Cardiac fibroblast (primary cell): ENCODE measurements around the gene TRAFD1.
"Not testable (repeated sequence)": the region's sequence is repeated elsewhere in the genome, so short reads cannot be mapped to it uniquely, and the experiment has no call there.

Source experiments
- DNase-seq, 2 donors: peaks; one replicate each; pipeline versions ENCODE4 v3.0.0 to v3.0.0-alpha.2; 2010; ENCODE audit warnings: low read depth in 2 of 2
- H3K4me3 ChIP-seq, 2 donors: replicated peaks in 1 of 2; 1 replicate in 1 of 2; 2 replicates in 1 of 2; pipeline ENCODE4 v1.5.1; 2011; ENCODE audit warnings: low read depth in 2 of 2, low read length in 2 of 2, mild to moderate bottlenecking in 2 of 2, moderate library complexity in 1 of 2
- TF ChIP-seq, protein P1 (sequence below): IDR thresholded peaks from one replicate; pipeline ENCODE4 v1.5.1; 2011; ENCODE audit warnings: low read depth, mild to moderate bottlenecking, low read length, inconsistent platforms

The TRAFD1 gene

DNA sequence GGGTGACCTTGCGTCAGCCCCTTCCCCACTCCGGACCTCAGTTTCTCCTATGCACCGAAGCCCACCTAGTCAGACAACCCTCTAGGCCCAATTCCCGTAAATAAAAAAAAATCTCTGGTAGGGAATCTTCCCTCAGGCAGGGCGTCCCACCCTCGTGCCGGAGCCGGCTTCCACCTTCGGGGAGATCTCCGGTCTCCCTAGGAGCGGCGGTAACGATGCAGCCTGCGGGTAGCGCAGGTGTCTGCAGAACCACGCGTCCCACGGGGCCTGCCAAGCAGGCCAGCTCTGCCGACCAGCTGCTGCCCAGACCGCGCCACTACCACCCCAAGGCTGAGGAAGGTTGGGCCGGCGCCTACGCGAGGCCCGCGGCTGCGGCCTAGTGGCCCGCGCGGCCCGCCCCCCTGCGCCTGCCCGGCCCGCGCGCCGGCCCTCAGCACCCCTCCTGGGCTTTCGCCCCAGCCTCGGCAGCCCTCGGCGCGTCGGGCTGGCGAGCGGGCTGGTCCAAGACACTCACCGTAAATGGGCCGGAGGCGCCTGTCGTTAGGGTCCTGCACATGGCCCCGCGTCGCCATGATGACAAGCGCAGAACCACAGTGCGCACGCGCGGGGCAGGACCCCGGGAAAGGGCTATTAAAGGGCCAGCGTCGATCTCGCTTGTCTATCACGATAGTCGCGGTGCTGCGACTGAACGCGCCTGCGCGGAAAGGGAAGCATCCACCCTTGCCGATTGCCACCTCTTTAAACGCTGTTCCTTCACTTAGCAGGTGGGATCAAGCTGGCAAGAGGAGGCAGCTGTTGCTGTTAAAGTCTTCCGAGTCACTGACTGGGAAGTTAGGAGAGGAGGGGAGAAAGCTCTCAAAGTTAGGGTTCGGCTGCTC lies 16.9 kb upstream of the TRAFD1 start, which contains the start of gene NAA25:
Gene NAA25 (minus strand): TSS at position 582 of the 878 bp plus-strand sequence. CDS start 10 bp downstream, at position 572.
- peak within 1 kb of the TSS; percentile 82 to 93 for H3K4me3 ChIP-seq
- TF ChIP-seq, protein P1, sequence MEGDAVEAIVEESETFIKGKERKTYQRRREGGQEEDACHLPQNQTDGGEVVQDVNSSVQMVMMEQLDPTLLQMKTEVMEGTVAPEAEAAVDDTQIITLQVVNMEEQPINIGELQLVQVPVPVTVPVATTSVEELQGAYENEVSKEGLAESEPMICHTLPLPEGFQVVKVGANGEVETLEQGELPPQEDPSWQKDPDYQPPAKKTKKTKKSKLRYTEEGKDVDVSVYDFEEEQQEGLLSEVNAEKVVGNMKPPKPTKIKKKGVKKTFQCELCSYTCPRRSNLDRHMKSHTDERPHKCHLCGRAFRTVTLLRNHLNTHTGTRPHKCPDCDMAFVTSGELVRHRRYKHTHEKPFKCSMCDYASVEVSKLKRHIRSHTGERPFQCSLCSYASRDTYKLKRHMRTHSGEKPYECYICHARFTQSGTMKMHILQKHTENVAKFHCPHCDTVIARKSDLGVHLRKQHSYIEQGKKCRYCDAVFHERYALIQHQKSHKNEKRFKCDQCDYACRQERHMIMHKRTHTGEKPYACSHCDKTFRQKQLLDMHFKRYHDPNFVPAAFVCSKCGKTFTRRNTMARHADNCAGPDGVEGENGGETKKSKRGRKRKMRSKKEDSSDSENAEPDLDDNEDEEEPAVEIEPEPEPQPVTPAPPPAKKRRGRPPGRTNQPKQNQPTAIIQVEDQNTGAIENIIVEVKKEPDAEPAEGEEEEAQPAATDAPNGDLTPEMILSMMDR: no peak
- DNase-seq: peak; percentile 88 to 90

DNA sequence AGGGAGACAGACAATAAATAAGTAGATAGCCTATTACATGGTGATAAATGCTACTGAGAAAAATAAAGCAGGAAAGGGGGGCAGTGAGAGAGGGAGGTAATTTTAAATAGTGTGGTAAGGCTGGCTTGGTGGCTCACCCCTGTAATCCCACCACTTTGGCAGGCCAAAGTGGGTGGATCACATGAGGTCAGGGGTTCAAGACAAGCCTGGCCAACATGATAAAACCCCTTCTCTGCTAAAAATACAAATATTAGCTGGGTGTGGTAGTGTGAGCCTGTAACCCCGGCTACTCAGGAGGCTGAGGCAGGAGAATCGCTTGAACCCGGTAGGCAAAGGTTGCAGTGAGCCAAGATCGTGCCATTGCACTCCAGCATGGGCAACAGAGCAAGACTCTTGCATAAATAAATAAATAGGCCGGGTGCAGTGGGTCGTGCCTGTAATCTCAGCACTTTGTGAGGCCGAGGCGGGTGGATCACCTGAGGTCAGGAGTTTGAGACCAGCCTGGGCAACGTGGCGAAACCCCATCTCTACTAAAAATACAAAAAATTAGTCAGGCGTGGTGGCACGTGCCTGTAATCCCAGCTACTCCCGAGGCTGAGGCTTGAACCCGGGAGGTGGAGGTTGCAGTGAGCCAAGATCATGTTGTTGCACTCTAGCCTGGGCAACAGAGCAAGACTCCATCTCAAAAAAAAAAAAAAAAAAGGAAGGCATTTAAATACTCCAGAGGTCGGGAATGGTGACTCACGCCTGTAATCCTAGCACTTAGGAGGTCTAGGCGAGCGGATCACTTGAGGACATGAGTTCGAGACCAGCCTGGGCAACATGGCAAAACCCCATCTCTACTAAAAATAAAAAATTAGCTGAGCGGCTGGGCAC lies 14.3 kb upstream of the TRAFD1 start:
- not testable (repeated sequence) for DNase-seq, H3K4me3 ChIP-seq

DNA sequence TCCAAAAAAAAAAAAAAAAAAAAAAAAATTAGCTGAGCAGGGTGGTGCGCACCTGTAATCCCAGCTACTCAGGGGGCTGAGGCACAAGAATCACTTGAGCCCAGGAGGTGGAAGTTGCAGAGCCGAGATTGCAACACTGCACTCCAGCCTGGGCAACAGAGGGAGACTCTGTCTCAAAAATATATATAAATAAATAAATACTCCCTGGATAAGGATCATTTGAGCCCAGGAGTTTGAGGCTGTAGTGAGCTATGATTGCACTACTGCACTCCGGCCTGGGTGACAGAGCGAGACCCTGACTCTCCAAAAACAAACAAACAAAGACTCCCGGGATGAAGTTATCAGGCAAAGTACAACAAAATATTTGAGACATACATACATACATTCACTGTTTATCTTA lies 13.4 kb upstream of the TRAFD1 start:
- no peak overlapping the region for H3K4me3 ChIP-seq
- TF ChIP-seq, protein P1: no peak
- no peak for DNase-seq

DNA sequence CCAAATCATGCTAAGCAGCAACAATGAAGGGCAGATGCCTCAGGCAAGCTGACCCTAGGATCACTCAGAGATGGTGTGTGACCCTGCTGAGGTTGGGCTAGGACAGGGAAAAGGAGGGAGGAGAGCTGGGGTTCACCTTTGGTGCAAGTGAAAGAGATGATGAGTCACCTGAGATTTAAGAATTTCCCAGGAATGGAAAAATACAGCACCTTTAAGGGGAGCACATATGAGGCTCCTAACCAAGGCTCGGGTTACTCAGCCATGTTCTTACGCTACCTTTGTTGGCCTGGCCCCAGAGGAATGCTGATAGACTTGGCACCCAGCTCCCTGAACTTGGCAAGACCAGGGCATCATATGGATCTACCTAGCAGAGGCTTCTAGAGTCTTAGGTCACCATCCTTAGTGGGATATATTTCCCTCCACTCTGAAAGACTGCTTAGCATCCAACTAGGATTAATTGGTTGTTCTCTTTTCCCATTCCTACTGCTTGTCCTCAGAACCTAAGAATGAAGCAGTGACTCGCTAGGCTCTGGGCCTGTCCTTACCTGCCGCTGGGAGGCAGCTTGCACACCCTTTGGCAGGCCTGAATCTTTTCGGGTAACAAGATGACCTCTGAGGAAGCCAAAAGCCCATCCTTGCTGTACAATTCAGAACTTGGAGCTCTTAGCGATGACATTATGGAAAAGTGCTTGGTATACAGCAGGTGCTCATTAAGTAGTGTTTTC lies 12.8 kb upstream of the TRAFD1 start:
- no peak overlapping the region for H3K4me3 ChIP-seq
- TF ChIP-seq, protein P1: no peak
- no peak for DNase-seq

DNA sequence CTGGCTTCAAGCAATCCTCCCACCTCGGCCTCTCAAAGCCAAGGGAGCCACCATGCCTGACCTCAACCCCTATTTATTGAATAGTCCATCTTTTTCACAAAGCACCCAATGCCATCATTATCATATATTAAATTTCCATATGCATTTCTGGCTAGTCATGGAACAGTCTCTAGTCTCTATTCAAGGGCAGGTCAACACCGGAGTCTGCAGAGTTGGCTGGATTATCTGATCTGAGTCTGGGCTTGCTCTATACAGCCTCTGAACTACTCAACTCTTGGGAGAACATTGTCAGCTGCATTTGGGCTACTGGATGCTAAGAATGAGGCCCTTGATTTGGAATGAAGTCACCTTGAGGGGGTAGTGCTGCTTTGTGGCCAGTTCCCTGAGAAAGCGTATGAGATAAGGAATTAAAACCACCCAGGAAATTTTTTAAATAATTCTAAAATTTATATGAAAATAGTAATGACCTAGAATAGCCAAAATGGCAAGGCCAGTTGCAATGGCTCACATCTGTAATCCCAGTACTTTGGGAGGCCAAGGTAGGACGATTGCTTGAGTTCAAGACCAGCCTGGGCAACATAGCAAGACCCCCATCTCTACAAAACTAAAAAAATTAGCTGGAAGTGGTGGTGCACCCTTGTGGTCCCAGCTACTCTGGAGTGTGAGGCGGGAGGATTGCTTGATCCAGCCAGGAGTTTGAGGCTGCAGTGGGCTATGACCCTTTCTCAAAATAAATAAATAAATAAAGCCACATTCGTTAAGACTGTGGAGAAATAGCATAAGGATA lies 9.9 kb upstream of the TRAFD1 start:
- TF ChIP-seq, protein P1: no peak
- DNase-seq: no peak
- H3K4me3 ChIP-seq: no peak overlapping the region

DNA sequence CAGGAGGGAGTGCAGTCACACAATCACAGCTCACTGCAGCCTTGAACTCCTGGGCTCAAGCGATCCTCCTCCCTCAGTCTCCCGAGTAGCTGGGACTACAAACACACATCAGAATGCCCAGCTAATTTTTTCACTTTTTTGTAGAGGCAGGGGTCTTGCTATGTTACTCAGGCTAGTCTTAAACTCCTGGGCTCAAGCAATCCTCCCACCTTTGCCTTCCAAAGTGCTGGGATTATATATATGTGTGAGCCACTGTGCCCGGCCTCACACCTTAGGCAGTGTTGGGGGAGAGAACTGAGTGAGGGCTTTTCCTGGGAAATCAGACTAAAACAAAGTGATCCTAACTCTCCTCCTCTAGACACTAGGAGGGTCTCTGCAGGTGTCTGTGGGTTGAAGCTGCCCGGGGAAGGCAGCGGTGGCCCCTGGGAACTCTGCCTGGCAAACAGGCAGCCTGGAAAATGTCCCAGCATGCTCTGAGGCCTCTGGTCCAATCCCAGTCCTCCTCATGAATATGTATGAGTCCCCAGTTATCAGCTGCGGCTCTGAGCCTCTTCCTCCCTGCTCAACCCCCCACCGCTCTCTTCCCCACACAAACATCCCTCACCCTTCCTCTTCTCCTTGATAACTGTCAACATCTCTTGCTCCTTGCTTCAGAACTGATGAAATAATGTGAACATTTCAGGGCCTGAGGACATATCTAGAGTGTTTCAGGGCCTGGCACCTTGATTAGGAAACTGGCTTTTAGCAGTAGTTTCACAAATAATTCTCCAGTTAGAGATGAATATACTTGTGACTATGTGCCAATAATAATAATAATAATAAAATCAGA lies 8.9 kb upstream of the TRAFD1 start:
- TF ChIP-seq, protein P1: no peak
- H3K4me3 ChIP-seq: no peak overlapping the region
- peak; percentile 78 to 90 for DNase-seq
